Activated T-cell treated with anti-CD3 and anti-CD28 coated beads, Interleukin-2, amount 50 U/mL, for 72 hours (primary cell): ENCODE data around the gene KAT6B. TPM values are rescaled to one million over a fixed set of nuclear protein-coding genes. Genes with fewer than 3 reads are reported as not detected.
A peak's percentile ranks its signal among the peaks of the same experiment; 100 is the strongest.

Source experiments
- ATAC-seq, 2 donors: fragments of 150-1000 bp; cut with Tn5 transposase; replicated peaks in 1 of 2; 2 replicates each; pipeline ENCODE4 v1.10.0; 2021; ENCODE audit warnings: moderate library complexity in 2 of 2, mild to moderate bottlenecking in 1 of 2
- DNase-seq, 2 donors: peaks; one replicate each; pipeline ENCODE4 v3.0.0; 2021 to 2022; ENCODE audit warnings: mixed read lengths in 1 of 2
- H3K27ac Mint-ChIP-seq: one replicate; pipeline ENCODE4 v1.8.0; 2022; ENCODE audit warnings: mild to moderate bottlenecking, moderate library complexity, mixed read lengths
- H3K27me3 Mint-ChIP-seq: one replicate; pipeline ENCODE4 v1.8.0; 2022; ENCODE audit warnings: low read depth, mixed read lengths
- H3K36me3 Mint-ChIP-seq, 2 donors: one replicate each; pipeline ENCODE4 v1.8.0; 2022; ENCODE audit warnings: mixed read lengths in 2 of 2, mild to moderate bottlenecking in 1 of 2; ENCODE audit not compliant: insufficient read depth in 2 of 2
- H3K4me1 Mint-ChIP-seq: one replicate; pipeline ENCODE4 v1.8.0; 2022; ENCODE audit warnings: low read depth, mixed read lengths
- H3K4me3 Mint-ChIP-seq, 2 donors: one replicate each; pipeline ENCODE4 v1.8.0; 2022; ENCODE audit warnings: mild to moderate bottlenecking in 2 of 2, mixed read lengths in 2 of 2, moderate library complexity in 2 of 2
- H3K9me3 Mint-ChIP-seq, 2 donors: one replicate each; pipeline ENCODE4 v1.8.0; 2022; ENCODE audit warnings: mixed read lengths in 2 of 2
- total RNA-seq, 2 donors: library from RNA; stranded (reverse); gene quantifications; one replicate each; pipeline ENCODE4 v1.2.3, GENCODE V29; 2022

Gene KAT6B
- total RNA-seq, 2 donors from 2014 or later, result 27.9 to 29.8 TPM

- no peaks in the 10 kb centered on the region for H3K36me3 Mint-ChIP-seq
- no peak overlapping the region for H3K27ac Mint-ChIP-seq
These were observed 161.1 kb downstream of the KAT6B start for GRCh38 chr10:74987339-74988053.

GRCh38 chr10:74988054-74988775 lies 161.8 kb downstream of the KAT6B start:
- DNase-seq, result no peak
- Mint-ChIP-seq H3K27me3 (no peaks in the 10 kb centered on the region), H3K27ac (peak overlapping the region; percentile 61), H3K4me3 (no peak overlapping the region), H3K9me3 (no peaks in the 10 kb centered on the region), H3K4me1 (peaks cover 14% of the 10 kb centered on the region), H3K36me3 (peaks cover 0 to 2% of the 10 kb centered on the region in 2 donors)
- ATAC-seq, result no peak

More at GRCh38 chr10:74987339-74988053, 161.1 kb downstream of the KAT6B start:
- ATAC-seq (no peak), DNase-seq (no peak)
- Mint-ChIP-seq H3K4me3 (no peak overlapping the region), H3K9me3 (no peaks in the 10 kb centered on the region), H3K27me3 (no peaks in the 10 kb centered on the region), H3K4me1 (peaks cover 18% of the 10 kb centered on the region)

- no peaks in the 10 kb centered on the region for H3K27me3 Mint-ChIP-seq
- peaks cover 0 to 2% of the 10 kb centered on the region in 2 donors for H3K36me3 Mint-ChIP-seq
- DNase-seq (no peak), ATAC-seq (no peak)
- H3K4me1 Mint-ChIP-seq, result peaks cover 14% of the 10 kb centered on the region
- no peaks in the 10 kb centered on the region for H3K9me3 Mint-ChIP-seq
- H3K27ac Mint-ChIP-seq, result no peak overlapping the region
- no peak overlapping the region for H3K4me3 Mint-ChIP-seq
These were observed 162.6 kb downstream of the KAT6B start for GRCh38 chr10:74988832-74989561.

- Mint-ChIP-seq H3K36me3 (peaks cover 0 to 5% of the 10 kb centered on the region in 2 donors), H3K27me3 (no peaks in the 10 kb centered on the region), H3K9me3 (no peaks in the 10 kb centered on the region), H3K27ac (no peak overlapping the region), H3K4me3 (no peak overlapping the region), H3K4me1 (peaks cover 27% of the 10 kb centered on the region)
- ATAC-seq, result peak; percentile 51 to 73
- DNase-seq, result no peak
These were observed 165.0 kb downstream of the KAT6B start for GRCh38 chr10:74991435-74991834.

- Mint-ChIP-seq H3K4me1 (peaks cover 27% of the 10 kb centered on the region), H3K27me3 (no peaks in the 10 kb centered on the region)
- ATAC-seq, result no peak
These were observed 165.7 kb downstream of the KAT6B start for GRCh38 chr10:74992068-74992467.

GRCh38 chr10:74993649-74994048 lies 167.2 kb downstream of the KAT6B start:
- no peak for DNase-seq
- peaks cover 21% of the 10 kb centered on the region for H3K4me1 Mint-ChIP-seq
- no peak overlapping the region for H3K4me3 Mint-ChIP-seq
- ATAC-seq, result no peak
- H3K27ac Mint-ChIP-seq, result no peak overlapping the region
- H3K36me3 Mint-ChIP-seq, result peaks cover 0 to 5% of the 10 kb centered on the region in 2 donors
- no peaks in the 10 kb centered on the region for H3K27me3 Mint-ChIP-seq
- no peaks in the 10 kb centered on the region for H3K9me3 Mint-ChIP-seq

More at GRCh38 chr10:74992068-74992467, 165.7 kb downstream of the KAT6B start:
- Mint-ChIP-seq H3K27ac (no peak overlapping the region), H3K36me3 (peaks cover 0 to 5% of the 10 kb centered on the region in 2 donors), H3K9me3 (no peaks in the 10 kb centered on the region), H3K4me3 (no peak overlapping the region)
- DNase-seq, result no peak

- DNase-seq (no peak), ATAC-seq (peak in 1 of 2 donors; percentile 30)
- H3K9me3 Mint-ChIP-seq, result no peaks in the 10 kb centered on the region
- H3K27ac Mint-ChIP-seq, result no peak overlapping the region
- peaks cover 0 to 5% of the 10 kb centered on the region in 2 donors for H3K36me3 Mint-ChIP-seq
- no peaks in the 10 kb centered on the region for H3K27me3 Mint-ChIP-seq
- peaks cover 21% of the 10 kb centered on the region for H3K4me1 Mint-ChIP-seq
- no peak overlapping the region for H3K4me3 Mint-ChIP-seq
These were observed 168.5 kb downstream of the KAT6B start for GRCh38 chr10:74994854-74995253.

- peaks cover 31% of the 10 kb centered on the region for H3K4me1 Mint-ChIP-seq
- no peak for ATAC-seq
- H3K27me3 Mint-ChIP-seq, result no peaks in the 10 kb centered on the region
- DNase-seq, result no peak
- no peak overlapping the region for H3K27ac Mint-ChIP-seq
- H3K36me3 Mint-ChIP-seq, result peaks cover 0 to 5% of the 10 kb centered on the region in 2 donors
- no peak overlapping the region for H3K4me3 Mint-ChIP-seq
- H3K9me3 Mint-ChIP-seq, result no peaks in the 10 kb centered on the region
These were observed 169.4 kb downstream of the KAT6B start for GRCh38 chr10:74995806-74996205.

- Mint-ChIP-seq H3K27ac (no peak overlapping the region), H3K9me3 (no peaks in the 10 kb centered on the region), H3K4me1 (peaks cover 35% of the 10 kb centered on the region), H3K27me3 (no peaks in the 10 kb centered on the region), H3K36me3 (peaks cover 0 to 5% of the 10 kb centered on the region in 2 donors), H3K4me3 (no peak overlapping the region)
- ATAC-seq (no peak), DNase-seq (no peak)
These were observed 170.8 kb downstream of the KAT6B start for GRCh38 chr10:74997163-74997562.

- H3K4me1 Mint-ChIP-seq, result peaks cover 23% of the 10 kb centered on the region
- no peaks in the 10 kb centered on the region for H3K27me3 Mint-ChIP-seq
- ATAC-seq (peak; percentile 13 to 28), DNase-seq (no peak)
- H3K36me3 Mint-ChIP-seq, result peaks cover under 1 to 3% of the 10 kb centered on the region in 2 donors
- peak overlapping the region; percentile 11 to 34 for H3K4me3 Mint-ChIP-seq
- no peaks in the 10 kb centered on the region for H3K9me3 Mint-ChIP-seq
- H3K27ac Mint-ChIP-seq, result no peak overlapping the region
These were observed 174.4 kb downstream of the KAT6B start for GRCh38 chr10:75000748-75001321.

- Mint-ChIP-seq H3K4me3 (no peak overlapping the region), H3K27ac (no peak overlapping the region), H3K27me3 (no peaks in the 10 kb centered on the region), H3K9me3 (no peaks in the 10 kb centered on the region), H3K36me3 (peaks cover 0 to 1% of the 10 kb centered on the region in 2 donors), H3K4me1 (peaks cover 22% of the 10 kb centered on the region)
- DNase-seq (no peak), ATAC-seq (peak; percentile 40 to 61)
These were observed 175.4 kb downstream of the KAT6B start for GRCh38 chr10:75001715-75002350.

GRCh38 chr10:75002351-75002725 lies 175.9 kb downstream of the KAT6B start:
- Mint-ChIP-seq H3K9me3 (no peaks in the 10 kb centered on the region), H3K36me3 (peaks cover 0 to 1% of the 10 kb centered on the region in 2 donors), H3K27ac (no peak overlapping the region), H3K4me1 (peaks cover 27% of the 10 kb centered on the region), H3K4me3 (peak overlapping the region in 1 of 2 donors; percentile 6), H3K27me3 (no peaks in the 10 kb centered on the region)
- DNase-seq (no peak), ATAC-seq (peak; percentile 67 to 83)
